GM19468 (cell line): ENCODE measurements around the gene PDLIM3.

ENCODE experiments used
- ATAC-seq: cut with Tn5 transposase; IDR thresholded peaks from one replicate; pipeline ENCODE4 v1.9.1; 2021; ENCODE audit warnings: mild to moderate bottlenecking, moderate library complexity, moderate number of reproducible peaks; ENCODE audit not compliant: unreplicated experiment; ENCODE audit errors: extremely low read depth

PDLIM3 gene, protein sequence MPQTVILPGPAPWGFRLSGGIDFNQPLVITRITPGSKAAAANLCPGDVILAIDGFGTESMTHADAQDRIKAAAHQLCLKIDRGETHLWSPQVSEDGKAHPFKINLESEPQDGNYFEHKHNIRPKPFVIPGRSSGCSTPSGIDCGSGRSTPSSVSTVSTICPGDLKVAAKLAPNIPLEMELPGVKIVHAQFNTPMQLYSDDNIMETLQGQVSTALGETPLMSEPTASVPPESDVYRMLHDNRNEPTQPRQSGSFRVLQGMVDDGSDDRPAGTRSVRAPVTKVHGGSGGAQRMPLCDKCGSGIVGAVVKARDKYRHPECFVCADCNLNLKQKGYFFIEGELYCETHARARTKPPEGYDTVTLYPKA

DNA sequence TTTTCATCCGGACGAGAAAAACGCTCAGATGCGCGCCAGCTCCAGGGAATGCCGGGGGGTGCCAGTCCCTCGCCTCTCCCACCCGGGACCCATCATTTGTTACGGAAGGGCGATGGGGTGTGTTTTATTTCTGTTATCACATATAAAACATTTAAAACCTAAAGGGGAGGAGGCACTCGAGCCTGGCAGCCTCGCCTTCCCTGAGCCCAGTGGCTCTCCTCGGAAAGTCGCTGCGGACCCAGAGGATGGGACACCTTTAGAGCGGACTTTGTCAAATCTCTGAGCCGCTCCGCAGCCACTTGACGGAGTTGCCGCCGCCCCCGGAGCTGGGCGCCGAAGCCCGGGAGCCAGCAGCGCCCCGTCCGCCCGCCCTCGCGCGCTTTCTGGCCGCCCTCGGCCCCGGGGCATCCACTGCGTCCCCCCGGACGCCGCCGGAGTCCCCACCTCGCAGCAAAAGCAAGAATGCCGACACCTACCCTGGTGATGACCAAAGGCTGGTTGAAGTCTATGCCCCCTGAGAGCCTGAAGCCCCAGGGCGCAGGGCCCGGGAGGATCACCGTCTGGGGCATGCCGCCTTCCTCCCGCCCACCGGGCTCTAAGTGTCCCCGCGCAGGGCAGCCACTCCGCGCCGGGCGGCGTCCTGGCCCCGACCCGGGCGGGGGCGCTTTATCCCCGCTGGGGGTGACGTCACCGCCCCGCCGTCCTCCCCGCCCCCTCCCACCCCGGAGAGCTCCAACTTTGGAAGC, at the start of gene PDLIM3:
Gene PDLIM3 (minus strand): TSS at position 642 of the 746 bp plus-strand sequence. CDS start 73 bp downstream, at position 569.
- ATAC-seq = no peak

- ATAC-seq = no peak
Observed at GRCh38 chr4:185583813-185584212, 48.5 kb upstream of the PDLIM3 start.

DNA sequence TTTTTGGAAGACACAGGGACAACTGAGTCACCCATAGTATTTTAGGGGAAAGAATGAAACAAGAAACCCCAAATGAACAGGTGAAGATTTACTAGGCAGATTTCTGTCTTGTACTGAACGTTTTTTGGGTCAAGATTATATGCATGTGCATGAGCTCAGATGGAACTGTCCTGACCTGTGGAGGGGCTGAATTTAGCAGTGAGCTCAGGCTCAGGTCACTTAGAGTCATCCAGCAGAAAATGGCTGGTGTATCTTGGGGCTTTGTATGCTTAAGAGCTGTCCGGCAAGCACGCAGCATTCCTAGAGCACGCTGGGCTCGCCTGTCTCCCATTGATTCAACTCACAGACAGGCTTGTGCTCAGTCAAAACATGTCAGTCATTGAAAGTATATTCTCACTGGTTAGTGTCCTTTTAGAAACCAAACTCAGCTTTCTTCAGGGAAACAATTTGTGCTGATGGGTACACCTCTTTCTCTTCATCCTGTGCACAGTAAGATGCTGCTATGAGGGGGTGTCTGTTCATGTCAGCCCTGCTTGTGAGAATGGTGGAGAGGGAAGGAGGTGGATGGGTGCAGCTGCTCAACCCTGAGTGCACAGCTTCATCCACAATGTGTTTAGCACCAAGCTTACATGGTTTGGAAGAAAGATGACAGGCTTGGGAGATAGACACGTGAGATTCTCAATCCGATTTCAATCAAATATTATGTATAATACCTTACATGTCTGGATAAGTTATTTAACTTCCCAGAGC, 47.5 kb upstream of the PDLIM3 start:
- no peak for ATAC-seq

- no peak for ATAC-seq
Observed at GRCh38 chr4:185580699-185581098, 45.4 kb upstream of the PDLIM3 start.

- ATAC-seq = no peak
Observed at GRCh38 chr4:185578284-185578683, 43.0 kb upstream of the PDLIM3 start.

DNA sequence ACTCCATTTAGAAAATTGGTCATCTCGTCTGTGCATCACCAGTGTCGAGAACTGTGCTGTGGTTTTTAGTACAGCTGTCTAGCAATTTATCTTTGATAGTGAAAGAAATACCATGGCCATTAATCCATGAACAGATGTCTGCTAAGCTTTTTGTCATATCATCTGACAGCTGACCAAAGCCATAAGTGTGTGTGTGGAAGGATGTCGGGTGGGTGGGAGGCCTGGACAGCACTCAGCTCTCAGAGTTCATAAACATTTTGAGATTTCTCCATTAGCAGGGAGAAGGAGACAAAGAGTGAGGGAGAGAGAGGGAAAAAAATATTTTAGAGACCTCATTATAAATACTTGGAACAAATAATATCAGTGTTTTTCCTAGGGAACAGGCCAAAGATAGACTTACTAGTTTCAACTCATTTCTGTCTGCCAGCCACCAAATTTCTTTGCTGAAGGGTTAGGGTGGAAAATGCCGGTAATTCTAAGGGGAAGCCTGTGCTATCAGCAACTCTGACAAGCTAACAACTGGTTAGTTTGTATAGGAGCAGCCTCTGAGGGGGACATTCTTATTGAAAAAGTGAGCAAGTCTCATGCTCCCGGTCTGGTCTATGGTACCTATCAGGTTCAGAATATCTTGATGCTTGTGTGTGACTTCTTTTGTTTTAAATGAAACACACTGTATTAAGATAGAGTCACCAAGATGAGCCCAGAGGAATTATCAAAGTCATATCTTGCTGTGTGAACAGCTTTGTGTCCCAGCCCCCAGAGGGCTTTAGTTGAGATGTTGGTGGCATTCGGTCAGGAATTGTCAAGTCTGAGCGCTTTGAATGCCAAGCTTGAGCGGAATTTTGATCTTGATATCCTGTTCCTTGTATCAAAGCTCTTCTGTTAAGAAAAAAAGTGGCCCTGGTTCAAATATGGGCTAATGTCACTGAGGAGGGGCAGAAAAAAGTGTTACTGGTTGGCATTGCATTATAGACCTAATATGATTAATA, 41.9 kb upstream of the PDLIM3 start:
- no peak for ATAC-seq

- ATAC-seq = no peak
Observed at GRCh38 chr4:185576314-185576961, 41.1 kb upstream of the PDLIM3 start.

DNA sequence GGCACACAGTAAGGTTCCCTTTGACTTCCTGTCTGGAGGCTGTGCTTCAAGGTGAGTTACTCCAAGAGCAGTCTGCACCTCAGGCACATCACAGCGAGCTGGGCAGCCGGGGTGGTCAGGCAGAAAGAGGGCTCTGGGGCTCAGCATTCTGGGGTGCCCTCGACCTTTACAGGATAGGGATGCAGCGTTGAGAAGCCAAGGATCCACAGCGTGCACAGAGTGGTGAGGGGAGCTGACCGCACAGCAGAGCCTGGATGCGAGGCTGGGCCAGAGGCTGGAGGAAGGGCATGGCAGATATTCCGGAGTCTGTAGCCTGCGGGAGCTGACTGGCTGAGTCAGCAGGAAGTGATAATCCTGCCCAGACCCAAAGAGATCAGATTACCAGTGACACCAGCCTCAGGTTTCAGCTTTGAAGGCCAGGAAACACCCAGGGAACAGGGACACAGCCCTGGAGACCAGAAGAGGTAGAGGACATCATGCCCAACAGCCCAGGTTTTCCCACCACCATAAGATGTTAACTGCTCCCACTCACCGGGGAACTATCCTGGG, 38.4 kb upstream of the PDLIM3 start:
- no peak for ATAC-seq

- no peak for ATAC-seq
Observed at GRCh38 chr4:185570727-185571126, 35.4 kb upstream of the PDLIM3 start.

DNA sequence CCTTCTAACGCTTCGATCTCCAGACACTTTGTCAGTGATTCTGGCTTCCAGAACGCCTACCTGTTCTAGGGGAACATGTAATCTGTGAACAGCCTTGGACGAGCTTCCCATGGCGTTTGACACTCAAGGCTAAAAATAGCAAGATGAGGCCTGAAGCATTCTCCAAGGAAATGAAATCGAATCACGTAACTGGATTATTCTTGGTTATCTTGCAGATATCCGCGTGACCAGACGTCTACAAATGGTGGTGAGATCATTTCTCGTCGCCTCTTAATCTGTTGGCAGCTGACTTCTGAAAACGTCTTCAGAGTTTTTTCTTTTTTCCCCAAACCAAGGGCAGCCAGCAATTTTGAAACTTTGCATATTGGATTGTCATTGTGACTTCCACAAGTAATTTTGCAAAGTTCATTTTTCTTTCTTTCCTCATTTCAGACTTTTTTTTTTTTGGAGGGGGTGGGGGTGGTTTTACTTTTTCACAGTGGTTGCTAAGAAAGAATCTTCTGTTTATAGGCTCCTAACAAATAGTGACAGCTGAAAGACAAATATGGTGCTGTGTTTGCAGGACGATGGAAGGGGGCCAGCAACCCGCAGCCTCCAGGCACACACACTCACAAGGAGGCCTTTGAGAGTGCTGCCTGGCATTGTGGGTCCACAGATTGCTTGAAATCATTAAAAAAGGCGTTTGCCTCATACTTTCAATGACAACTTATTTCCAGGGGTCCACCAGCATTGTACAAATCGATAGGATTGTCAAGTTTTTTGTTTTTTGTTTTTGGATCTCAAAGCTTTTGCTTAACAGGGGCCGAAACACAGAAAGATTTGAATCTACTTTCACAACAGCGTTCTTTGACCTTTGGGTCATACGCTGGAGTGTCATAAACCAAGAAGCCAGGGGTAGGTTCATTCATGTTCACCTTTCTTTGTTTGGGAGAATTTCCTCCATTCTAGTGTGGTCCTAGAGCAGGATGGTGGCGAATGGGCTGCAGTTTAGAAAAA, 32.4 kb upstream of the PDLIM3 start:
- ATAC-seq = no peak

DNA sequence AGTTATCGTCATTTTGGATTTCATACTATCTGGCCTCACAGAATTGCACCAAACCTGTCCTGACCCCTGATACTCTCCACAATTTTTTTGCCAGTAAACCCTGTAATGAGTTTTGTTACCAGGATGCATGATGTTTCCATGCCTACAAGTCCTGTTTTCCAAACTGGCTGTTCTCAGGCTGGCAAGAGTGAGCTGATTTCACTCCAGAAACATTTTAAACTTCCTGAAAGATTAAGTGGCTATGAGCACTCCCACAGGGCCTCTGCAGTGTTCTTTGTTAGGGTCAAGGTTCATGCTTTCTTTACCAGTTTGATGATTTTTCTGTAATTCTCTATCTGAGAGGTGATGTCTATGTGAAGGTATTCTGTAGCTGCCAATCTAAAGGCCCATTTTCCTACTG, 31.7 kb upstream of the PDLIM3 start:
- ATAC-seq = no peak

- no peak for ATAC-seq
Observed at GRCh38 chr4:185566425-185566824, 31.1 kb upstream of the PDLIM3 start.

DNA sequence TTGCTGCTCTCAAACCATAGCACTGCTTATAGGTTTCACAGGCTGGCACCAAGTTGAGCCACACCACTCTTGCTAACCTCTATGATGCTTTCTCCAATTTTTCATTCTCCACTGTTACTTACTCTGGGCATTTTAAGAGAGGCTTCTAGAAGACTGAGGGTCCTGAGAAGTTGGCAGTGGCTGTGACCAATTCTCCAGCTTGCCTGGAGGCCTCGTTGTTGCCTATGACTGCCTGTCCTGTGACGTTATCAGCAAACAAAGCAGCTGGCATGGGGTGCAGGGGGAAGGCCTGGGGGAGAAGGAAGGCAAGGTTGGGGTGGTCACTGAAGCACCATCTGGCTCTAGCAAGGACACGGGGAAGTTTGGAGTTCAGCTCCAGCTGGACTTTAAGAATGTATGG, 30.4 kb upstream of the PDLIM3 start:
- no peak for ATAC-seq

GRCh38 chr4:185564349-185564748, 29.0 kb upstream of the PDLIM3 start:
- no peak for ATAC-seq

DNA sequence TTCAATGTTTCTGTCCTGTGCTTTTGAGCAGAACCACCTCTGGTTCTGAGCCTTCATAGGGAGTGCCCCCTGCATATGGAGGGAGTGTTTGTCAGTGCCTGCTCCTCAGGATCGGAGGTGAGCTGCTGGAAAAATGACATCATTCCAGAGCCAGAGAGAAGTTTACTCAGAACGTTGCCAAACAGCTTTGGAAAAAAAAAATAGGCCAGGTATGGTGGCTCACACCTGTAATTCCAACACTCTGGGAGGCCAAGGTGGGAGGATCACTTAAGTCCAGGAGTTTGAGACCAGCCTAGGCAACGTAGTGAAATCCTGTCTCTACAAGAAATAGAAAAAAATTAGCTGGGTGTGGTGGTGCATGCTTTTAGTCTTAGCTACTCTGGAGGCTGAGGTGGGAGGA, 27.2 kb upstream of the PDLIM3 start:
- ATAC-seq = no peak

GRCh38 chr4:185560316-185560715, 25.0 kb upstream of the PDLIM3 start:
- no peak for ATAC-seq

GRCh38 chr4:185559915-185560281, 24.6 kb upstream of the PDLIM3 start:
- no peak for ATAC-seq
